Peyer's patch (tissue), 4 donors: ENCODE data around the gene CHTOP.

ENCODE experiments used
- CTCF ChIP-seq, 6 experiments: fragments of 450-650 bp in 4 of 6; fragments of 200-600 bp in 2 of 6; sonication (generic) in 1 of 6; IDR thresholded peaks; one replicate each; pipeline ENCODE4 v1.5.1; 2017 to 2019; ENCODE audit warnings: antibody characterized with exemption in 6 of 6, mild to moderate bottlenecking in 3 of 6, moderate library complexity in 1 of 6
- POLR2A ChIP-seq, 2 donors: fragments of 450-650 bp; IDR thresholded peaks; one replicate each; pipeline ENCODE4 v1.5.1; 2017; ENCODE audit warnings: antibody characterized with exemption in 2 of 2, mild to moderate bottlenecking in 2 of 2, moderate library complexity in 2 of 2

- TF ChIP-seq CTCF (IDR thresholded peaks at IDR 0.05) = no peak
- TF ChIP-seq POLR2A (IDR thresholded peaks at IDR 0.05) = no peak
Observed at GRCh38 chr1:153679337-153680119, 45.7 kb downstream of the CHTOP start.
